Retinal pigment epithelial cell (primary cell): ENCODE data around the gene CCT4.

Experiments used
- DNase-seq: peaks from one replicate; pipeline ENCODE4 v3.0.0-alpha.2; 2010; ENCODE audit warnings: low read depth
- H3K4me3 ChIP-seq: 2 replicates; pipeline ENCODE4 v1.5.1; 2011; ENCODE audit warnings: mild to moderate bottlenecking, low read length, control low read depth, moderate library complexity
- TF ChIP-seq, protein P1 (sequence below): conservative IDR thresholded peaks from 2 replicates; pipeline ENCODE4 v1.5.1; 2011; ENCODE audit warnings: low read depth, low read length, control low read depth, inconsistent platforms

Gene CCT4, protein sequence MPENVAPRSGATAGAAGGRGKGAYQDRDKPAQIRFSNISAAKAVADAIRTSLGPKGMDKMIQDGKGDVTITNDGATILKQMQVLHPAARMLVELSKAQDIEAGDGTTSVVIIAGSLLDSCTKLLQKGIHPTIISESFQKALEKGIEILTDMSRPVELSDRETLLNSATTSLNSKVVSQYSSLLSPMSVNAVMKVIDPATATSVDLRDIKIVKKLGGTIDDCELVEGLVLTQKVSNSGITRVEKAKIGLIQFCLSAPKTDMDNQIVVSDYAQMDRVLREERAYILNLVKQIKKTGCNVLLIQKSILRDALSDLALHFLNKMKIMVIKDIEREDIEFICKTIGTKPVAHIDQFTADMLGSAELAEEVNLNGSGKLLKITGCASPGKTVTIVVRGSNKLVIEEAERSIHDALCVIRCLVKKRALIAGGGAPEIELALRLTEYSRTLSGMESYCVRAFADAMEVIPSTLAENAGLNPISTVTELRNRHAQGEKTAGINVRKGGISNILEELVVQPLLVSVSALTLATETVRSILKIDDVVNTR

DNA sequence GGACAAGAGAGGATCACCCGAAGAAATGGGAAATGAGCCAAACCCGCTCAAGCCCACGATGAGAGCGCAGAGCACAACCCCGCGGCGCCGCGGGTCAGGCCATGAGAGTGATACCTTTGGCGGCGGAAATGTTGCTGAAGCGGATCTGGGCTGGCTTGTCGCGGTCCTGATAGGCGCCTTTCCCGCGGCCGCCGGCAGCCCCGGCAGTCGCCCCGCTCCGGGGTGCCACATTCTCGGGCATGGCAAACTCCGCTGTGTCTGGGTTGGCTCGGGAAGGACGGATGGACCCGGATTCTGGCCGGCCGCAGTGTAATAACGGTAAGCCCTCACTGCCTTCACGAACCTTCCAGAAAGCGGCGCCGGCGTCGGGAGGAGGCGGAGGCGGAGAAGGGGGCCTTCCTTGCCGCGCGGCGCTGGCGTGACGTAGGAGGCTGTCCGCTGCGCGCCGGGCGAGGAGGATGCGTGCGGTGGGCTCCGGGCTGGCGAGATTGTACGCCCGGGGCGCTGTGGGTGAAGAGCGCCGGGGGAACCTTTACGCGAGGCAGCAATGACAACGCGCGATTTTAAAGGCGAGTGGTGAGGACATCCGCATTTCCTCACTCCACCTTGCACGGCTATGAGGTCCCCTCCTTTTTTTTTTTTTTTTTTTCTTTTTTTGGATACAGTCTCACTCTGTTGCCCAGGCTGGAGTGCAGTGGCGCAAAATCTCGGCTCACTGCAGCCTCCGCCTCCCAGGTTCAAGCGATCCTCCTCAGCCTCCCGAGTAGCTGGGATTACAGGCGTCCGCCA is at the start of gene CCT4:
CCT4 (minus strand) TSS at position 390 of the 789 bp plus-strand sequence; CDS start at position 241, 149 bp downstream.
- TF ChIP-seq, protein P1, sequence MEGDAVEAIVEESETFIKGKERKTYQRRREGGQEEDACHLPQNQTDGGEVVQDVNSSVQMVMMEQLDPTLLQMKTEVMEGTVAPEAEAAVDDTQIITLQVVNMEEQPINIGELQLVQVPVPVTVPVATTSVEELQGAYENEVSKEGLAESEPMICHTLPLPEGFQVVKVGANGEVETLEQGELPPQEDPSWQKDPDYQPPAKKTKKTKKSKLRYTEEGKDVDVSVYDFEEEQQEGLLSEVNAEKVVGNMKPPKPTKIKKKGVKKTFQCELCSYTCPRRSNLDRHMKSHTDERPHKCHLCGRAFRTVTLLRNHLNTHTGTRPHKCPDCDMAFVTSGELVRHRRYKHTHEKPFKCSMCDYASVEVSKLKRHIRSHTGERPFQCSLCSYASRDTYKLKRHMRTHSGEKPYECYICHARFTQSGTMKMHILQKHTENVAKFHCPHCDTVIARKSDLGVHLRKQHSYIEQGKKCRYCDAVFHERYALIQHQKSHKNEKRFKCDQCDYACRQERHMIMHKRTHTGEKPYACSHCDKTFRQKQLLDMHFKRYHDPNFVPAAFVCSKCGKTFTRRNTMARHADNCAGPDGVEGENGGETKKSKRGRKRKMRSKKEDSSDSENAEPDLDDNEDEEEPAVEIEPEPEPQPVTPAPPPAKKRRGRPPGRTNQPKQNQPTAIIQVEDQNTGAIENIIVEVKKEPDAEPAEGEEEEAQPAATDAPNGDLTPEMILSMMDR = no peak
- H3K4me3 ChIP-seq = peak within 1 kb of the TSS; percentile 88
- DNase-seq = no peak

DNA sequence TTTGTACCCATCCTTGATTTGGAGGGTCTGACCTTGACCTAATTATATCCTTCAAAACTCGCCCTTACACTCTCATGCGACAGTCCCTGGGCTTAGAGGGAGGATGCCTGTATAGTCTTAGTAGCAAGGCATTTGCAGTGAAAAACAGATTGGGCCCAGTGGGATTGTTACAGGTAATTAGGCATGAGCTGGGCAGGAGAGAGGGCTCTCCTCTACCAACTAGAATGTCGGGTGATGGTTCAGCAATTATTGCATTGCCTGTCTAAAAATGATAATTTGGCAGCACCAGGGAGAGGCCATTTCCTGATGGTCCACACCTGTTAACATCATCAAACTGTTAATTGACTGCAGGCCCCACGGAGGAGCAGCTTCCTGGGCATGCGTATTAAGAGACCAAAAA is 49.4 kb upstream of the CCT4 start:
- TF ChIP-seq, protein P1 = no peak
- no peak overlapping the region for H3K4me3 ChIP-seq
- no peak for DNase-seq

DNA sequence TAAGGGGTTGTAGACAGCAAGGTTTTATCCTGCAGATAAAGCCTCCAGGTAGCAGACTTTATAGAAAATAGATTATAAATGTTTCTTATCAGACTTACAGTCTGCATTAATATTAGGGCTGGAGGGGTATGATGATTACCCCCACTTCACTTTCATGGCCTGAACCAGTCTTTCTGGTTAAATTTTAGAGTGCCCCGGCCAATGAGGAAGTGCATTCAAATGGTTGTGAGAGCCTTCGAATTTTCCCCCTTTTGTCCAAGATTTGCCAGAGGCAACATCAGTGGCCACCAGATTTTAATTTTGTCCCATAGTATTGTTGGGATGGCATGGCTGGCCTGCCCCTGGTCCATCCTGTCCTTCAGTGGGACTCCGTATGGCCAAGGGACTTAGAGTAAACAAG is 48.6 kb upstream of the CCT4 start:
- no peak overlapping the region for H3K4me3 ChIP-seq
- DNase-seq = no peak
- TF ChIP-seq, protein P1 = no peak

DNA sequence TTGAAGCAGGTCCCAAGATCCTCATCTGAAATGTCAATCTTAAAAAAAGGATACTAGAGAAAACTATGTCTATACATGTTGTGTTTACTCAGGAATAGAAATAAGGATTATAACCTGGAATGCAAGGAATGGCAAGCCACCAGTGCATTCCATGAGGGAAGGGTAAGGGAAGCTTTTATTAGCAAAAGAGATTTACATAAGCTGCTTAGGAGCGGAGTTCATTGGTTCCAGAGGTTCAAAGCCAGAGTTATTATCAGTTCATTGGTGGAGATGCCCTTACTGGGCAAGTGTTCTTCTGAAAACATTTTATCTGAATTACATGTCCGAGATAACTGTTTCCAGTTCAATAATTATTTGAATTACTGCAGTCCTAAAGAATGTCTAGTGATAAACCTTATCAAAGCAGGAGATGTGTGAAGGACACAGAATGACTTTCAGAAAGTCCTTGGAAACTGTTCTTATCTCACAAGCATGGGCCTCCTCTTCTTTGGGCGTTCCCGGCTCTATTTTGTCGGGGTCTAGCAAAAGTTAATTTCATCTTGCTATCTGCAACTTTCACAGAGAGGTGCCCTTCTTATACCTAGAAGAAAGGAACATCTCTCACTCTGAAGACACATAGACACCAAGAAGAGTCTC is 40.5 kb upstream of the CCT4 start:
- DNase-seq = peak; percentile 93
- TF ChIP-seq, protein P1 = no peak
- H3K4me3 ChIP-seq = no peak overlapping the region

DNA sequence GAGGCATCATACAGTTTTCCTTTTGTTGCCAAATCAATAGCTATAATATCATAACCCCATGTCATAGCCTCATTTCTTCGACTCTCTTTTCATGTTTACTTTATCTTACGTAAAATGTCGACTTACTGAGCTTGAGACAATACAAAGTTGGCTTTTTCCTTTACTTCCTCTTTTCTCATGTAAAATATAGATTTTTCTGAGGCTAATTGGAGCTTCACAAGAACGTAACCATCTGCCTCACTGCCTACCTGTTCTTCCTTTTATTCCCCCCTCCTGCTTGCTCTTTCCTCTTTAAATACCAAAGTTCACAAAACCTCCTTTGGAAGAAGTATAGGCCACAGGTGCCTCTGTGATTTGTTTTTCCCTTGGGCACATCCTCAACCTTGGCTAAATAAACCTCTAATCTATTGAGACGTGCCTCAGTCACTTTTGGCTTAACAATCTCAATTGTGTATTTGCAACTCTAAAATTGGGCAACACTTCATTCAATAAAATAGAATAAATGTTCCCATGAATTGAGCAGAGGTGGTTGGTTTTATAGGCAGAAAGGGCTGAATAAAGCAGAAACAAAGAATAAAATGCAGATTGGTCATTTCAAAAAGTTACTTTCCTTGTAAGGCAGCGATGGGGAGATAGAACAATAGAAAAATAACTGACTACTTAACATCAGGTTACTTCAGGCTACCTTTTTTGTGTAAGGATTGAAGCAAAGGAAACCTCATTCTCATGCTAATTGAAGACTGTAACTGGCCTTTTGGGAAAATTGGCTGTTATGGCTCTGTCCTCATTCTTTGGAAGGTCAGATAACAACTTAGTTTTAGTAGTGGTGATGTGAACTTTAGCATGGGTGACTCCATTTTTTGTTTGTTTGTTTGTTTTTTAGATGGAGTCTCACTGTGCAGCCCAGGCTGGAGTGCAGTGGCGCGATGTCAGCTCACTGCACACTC is 38.3 kb upstream of the CCT4 start:
- no peak overlapping the region for H3K4me3 ChIP-seq
- DNase-seq = no peak
- TF ChIP-seq, protein P1 = no peak
